ENCODE results near the gene TEX10. TPM values are rescaled to one million over a fixed set of nuclear protein-coding genes. Genes with fewer than 3 reads are reported as not detected.
"Not testable (repeated sequence)": the region's sequence is repeated elsewhere in the genome, so short reads cannot be mapped to it uniquely, and the experiment has no call there.

TEX10 gene
- polyA plus RNA-seq, 1 of the 3 experiments (the other 2 are of a cell fraction) = 12.7 TPM

GRCh38 chr9:100340224-100340623 lies 12.5 kb downstream of the TEX10 start:
- TF ChIP-seq POLR2AphosphoS5 (IDR thresholded peaks at IDR 0.05; ENCODE audit: low read depth, low read length) (no peak), FOSL2 (IDR thresholded peaks at IDR 0.05; ENCODE audit: borderline replicate concordance, low read depth) (no peak), YY1 (IDR thresholded peaks at IDR 0.05; ENCODE audit: low read depth) (no peak), CHD2 (IDR thresholded peaks at IDR 0.05; ENCODE audit: low read length, partially characterized antibody) (no peak), USF2 (IDR thresholded peaks at IDR 0.05; ENCODE audit: borderline replicate concordance, low read depth, low read length) (no peak), NRF1 (IDR thresholded peaks at IDR 0.05; ENCODE audit: low read depth, low read length) (no peak), RFX5 (IDR thresholded peaks at IDR 0.05; ENCODE audit: low read length) (no peak), JUND (IDR thresholded peaks at IDR 0.05) (no peak), EP300 (IDR thresholded peaks at IDR 0.05; ENCODE audit: borderline replicate concordance in 1 of 2, low read depth in 1 of 2, low read length in 1 of 2) (no peak), NFIC (IDR thresholded peaks at IDR 0.05; ENCODE audit: borderline replicate concordance) (no peak), USF1 (IDR thresholded peaks at IDR 0.05; ENCODE audit: borderline replicate concordance, low read depth) (no peak)
- H3K9me2 ChIP-seq = no peaks in the 10 kb centered on the region
- ChIA-PET CTCF (interaction anchor here (6.2 kb wide), 1 partner anchor 17 kb away, joined by 45 read pairs; no protein-coding TSS in a partner anchor), POLR2A (no interaction called here)
- whole genome bisulfite sequencing (ENCODE audit: low lambda C conversion rate) = 96% methylated on average over 2 of the region's 2 CpGs
- no peaks in the 10 kb centered on the region for H3K9me3 ChIP-seq
- no peaks in the 10 kb centered on the region for H3K27me3 ChIP-seq (ENCODE audit: insufficient read depth)
- no peak overlapping the region for H3K27ac ChIP-seq (ENCODE audit: low read depth in 2 of 2, low read length in 1 of 2)
- no peaks in the 10 kb centered on the region for H3F3A ChIP-seq (replicated peaks; ENCODE audit: insufficient read depth)
- H3K4me3 ChIP-seq (ENCODE audit: low read depth in 2 of 2, low read length in 1 of 2) = no peak overlapping the region
- DNase-seq = no peak
- H3K4me2 ChIP-seq = no peak overlapping the region
- H3K79me2 ChIP-seq (ENCODE audit: insufficient read depth) = peaks cover 83% of the 10 kb centered on the region
- H3K4me1 ChIP-seq (ENCODE audit: control insufficient read depth in 1 of 2, insufficient read depth in 2 of 2, low read depth in 1 of 2, low read length in 1 of 2) = no peaks in the 10 kb centered on the region
- no peaks in the 10 kb centered on the region; the same call in 1 of the 2 replicates for H4K20me1 ChIP-seq (ENCODE audit: insufficient read depth)
- peaks cover 39 to 46% of the 10 kb centered on the region in 2 experiments for H3K36me3 ChIP-seq (replicated peaks in 1 of 2; ENCODE audit: control insufficient read depth in 1 of 2, insufficient read depth in 2 of 2, low read length in 1 of 2)
- no peak overlapping the region for H2AFZ ChIP-seq (ENCODE audit: low read depth)
- H3K9ac ChIP-seq = no peak overlapping the region

GRCh38 chr9:100338736-100339135 lies 14.0 kb downstream of the TEX10 start:
- H3K4me1 ChIP-seq (ENCODE audit: control insufficient read depth in 1 of 2, insufficient read depth in 2 of 2, low read depth in 1 of 2, low read length in 1 of 2); H3K4me2 ChIP-seq; DNase-seq; H3K27ac ChIP-seq (ENCODE audit: low read depth in 2 of 2, low read length in 1 of 2); H2AFZ ChIP-seq (ENCODE audit: low read depth); H3K9ac ChIP-seq; H3K27me3 ChIP-seq (ENCODE audit: insufficient read depth); H3K9me3 ChIP-seq; H4K20me1 ChIP-seq (ENCODE audit: insufficient read depth); H3K9me2 ChIP-seq; H3K4me3 ChIP-seq (ENCODE audit: low read depth in 2 of 2, low read length in 1 of 2); POLR2A ChIA-PET; H3F3A ChIP-seq (replicated peaks; ENCODE audit: insufficient read depth): not testable (repeated sequence)
- Histone ChIP-seq H3K36me3 (replicated peaks in 1 of 2; ENCODE audit: control insufficient read depth in 1 of 2, insufficient read depth in 2 of 2, low read length in 1 of 2) (peaks cover 31 to 46% of the 10 kb centered on the region in 2 experiments), H3K79me2 (ENCODE audit: insufficient read depth) (peaks cover 81% of the 10 kb centered on the region)
- CTCF ChIA-PET = interaction anchor here (6.2 kb wide), 1 partner anchor 15 kb away, joined by 45 read pairs; no protein-coding TSS in a partner anchor
- 98% methylated on average over 5 of the region's 5 CpGs for WGBS (ENCODE audit: low lambda C conversion rate)
